ENCODE data around the gene TTLL13.
"Not testable (repeated sequence)": the region's sequence is repeated elsewhere in the genome, so short reads cannot be mapped to it uniquely, and the experiment has no call there.

TTLL13 gene

DNA sequence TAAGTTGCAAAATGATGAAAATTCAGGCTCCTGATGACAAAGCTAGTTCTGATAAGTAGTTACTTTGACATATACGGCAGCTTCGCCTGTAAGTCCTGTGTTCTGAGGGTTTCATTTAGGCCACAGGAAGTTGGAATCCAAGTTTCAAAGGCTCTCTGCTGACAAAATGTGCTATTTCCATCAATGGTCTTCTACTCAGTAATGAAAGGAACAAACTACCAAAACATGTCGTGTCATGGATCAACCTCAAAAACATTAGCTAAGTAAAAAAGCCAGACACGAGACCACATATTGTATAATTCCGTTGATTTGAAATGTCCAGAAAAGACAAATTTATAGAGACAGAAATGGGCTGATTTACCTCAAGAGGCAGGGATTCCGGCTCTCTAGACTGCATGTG lies 38.6 kb downstream of the TTLL13 start:
- H3K27ac ChIP-seq = no peak overlapping the region
- ChIA-PET CTCF (interaction anchor here (0.5 to 0.6 kb wide), 2 partner anchors 12 to 497 kb away, joined by 3 read pairs; no protein-coding TSS in a partner anchor), POLR2A (ENCODE audit: low non-redundant PET) (no interaction called here)
- TF ChIP-seq CTCF (conservative IDR thresholded peaks at IDR 0.05; ENCODE audit: low read depth) = no peak
- DNase-seq (ENCODE audit: low spot score) = no peak

- TF ChIP-seq CTCF (conservative IDR thresholded peaks at IDR 0.05; ENCODE audit: low read depth) = no peak
- no peak overlapping the region for H3K27ac ChIP-seq
- peak; percentile 56 for DNase-seq (ENCODE audit: low spot score)
- ChIA-PET CTCF (interaction anchor here (0.7 to 1.5 kb wide), 2 partner anchors 13 to 135 kb away, joined by 3 to 8 read pairs; no protein-coding TSS in a partner anchor), POLR2A (ENCODE audit: low non-redundant PET) (interaction anchor here (0.6 kb wide), 1 partner anchor 234 kb away, joined by 6 read pairs; no protein-coding TSS in a partner anchor)
These were observed 42.5 kb downstream of the TTLL13 start for GRCh38 chr15:90291679-90292356.

- H3K27ac ChIP-seq = not testable (repeated sequence)
- ChIA-PET POLR2A (ENCODE audit: low non-redundant PET) (interaction anchor here (0.6 kb wide), 1 partner anchor 16 kb away, joined by 3 read pairs; no protein-coding TSS in a partner anchor), CTCF (interaction anchor here (0.5 to 1.9 kb wide), 31 partner anchors 10 to 593 kb away, joined by 3 to 16 read pairs (median 4); partner anchors contain the start of genes IQGAP1 and TTLL13)
- peak; percentile 63 for DNase-seq (ENCODE audit: low spot score)
- TF ChIP-seq CTCF (conservative IDR thresholded peaks at IDR 0.05; ENCODE audit: low read depth) = peak; percentile 98
These were observed 43.9 kb downstream of the TTLL13 start for GRCh38 chr15:90293040-90293810.

DNA sequence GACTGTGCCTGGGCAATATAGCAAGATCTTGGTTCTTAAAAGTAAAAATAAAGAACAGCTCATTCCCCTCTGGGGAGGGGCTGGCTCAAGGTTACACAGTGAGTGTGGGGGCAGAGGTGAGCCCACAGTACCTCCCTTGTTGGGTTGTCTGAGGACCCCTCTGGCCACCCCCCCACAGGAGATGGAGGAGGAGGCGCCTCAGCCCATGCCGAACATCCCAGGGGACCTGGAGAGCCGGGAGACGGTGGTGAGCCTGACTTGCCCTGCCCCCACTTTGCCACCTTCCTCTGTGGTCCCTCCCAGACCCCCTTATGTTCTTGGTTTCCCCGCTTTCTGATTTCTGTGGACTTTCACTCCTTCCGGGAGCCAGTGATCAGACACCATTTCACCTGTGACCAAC lies 44.8 kb downstream of the TTLL13 start:
- DNase-seq (ENCODE audit: low spot score) = no peak
- CTCF ChIA-PET = interaction anchor here (0.9 to 1.9 kb wide), 11 partner anchors 9 to 592 kb away, joined by 4 to 16 read pairs (median 7); partner anchors contain the start of gene TTLL13
- POLR2A ChIA-PET (ENCODE audit: low non-redundant PET) = no interaction called here

GRCh38 chr15:90294601-90295269 lies 45.4 kb downstream of the TTLL13 start:
- ChIA-PET CTCF (interaction anchor here (0.7 to 1.9 kb wide), 2 partner anchors 13 to 187 kb away, joined by 3 to 8 read pairs; no protein-coding TSS in a partner anchor), POLR2A (ENCODE audit: low non-redundant PET) (interaction anchor here (0.7 kb wide), 1 partner anchor 491 kb away, joined by 3 read pairs; no protein-coding TSS in a partner anchor)
- H3K27ac ChIP-seq = no peak overlapping the region
- no peak for TF ChIP-seq CTCF (conservative IDR thresholded peaks at IDR 0.05; ENCODE audit: low read depth)
- DNase-seq (ENCODE audit: low spot score) = no peak

More for the DNA sequence above, 44.8 kb downstream of the TTLL13 start:
- TF ChIP-seq CTCF (conservative IDR thresholded peaks at IDR 0.05; ENCODE audit: low read depth) = no peak
- H3K27ac ChIP-seq = no peak overlapping the region

- H3K27ac ChIP-seq = no peak overlapping the region
- no peak for DNase-seq (ENCODE audit: low spot score)
- CTCF ChIA-PET = interaction anchor here (0.7 kb wide), 1 partner anchor 12 kb away, joined by 3 read pairs; no protein-coding TSS in a partner anchor
- no peak for TF ChIP-seq CTCF (conservative IDR thresholded peaks at IDR 0.05; ENCODE audit: low read depth)
- POLR2A ChIA-PET (ENCODE audit: low non-redundant PET) = interaction anchor here (0.7 kb wide), 1 partner anchor 490 kb away, joined by 3 read pairs; no protein-coding TSS in a partner anchor
These were observed 45.9 kb downstream of the TTLL13 start for GRCh38 chr15:90295270-90295648.

GRCh38 chr15:90296316-90296884 lies 47.0 kb downstream of the TTLL13 start:
- DNase-seq (ENCODE audit: low spot score); POLR2A ChIA-PET (ENCODE audit: low non-redundant PET): not testable (repeated sequence)
- CTCF ChIA-PET = interaction anchor here (0.6 kb wide), 1 partner anchor 636 kb away, joined by 3 read pairs; no protein-coding TSS in a partner anchor

More at GRCh38 chr15:90296316-90296884, 47.0 kb downstream of the TTLL13 start:
- not testable (repeated sequence) for H3K27ac ChIP-seq
